Liver (tissue), 9 donors: ENCODE data around the gene KLF6. TPM values are rescaled to one million over a fixed set of nuclear protein-coding genes. Genes with fewer than 3 reads are reported as not detected.

ENCODE experiments used
- DNase-seq: peaks from one replicate; pipeline ENCODE4 v3.0.0-alpha.2; 2017; ENCODE audit warnings: low spot score
- H3K27ac ChIP-seq, 2 donors: one replicate each; pipeline ENCODE4 v1.7.0; 2013; ENCODE audit warnings: inconsistent platforms in 2 of 2, low read length in 2 of 2, control low read depth in 1 of 2, low read depth in 1 of 2, mild to moderate bottlenecking in 1 of 2
- H3K27me3 ChIP-seq, 4 donors: one replicate each; pipeline versions ENCODE4 v1.6.1 to v1.7.0; 2013; ENCODE audit warnings: low read length in 3 of 4, inconsistent platforms in 1 of 4, mild to moderate bottlenecking in 1 of 4, moderate library complexity in 1 of 4; ENCODE audit not compliant: control insufficient read depth in 4 of 4, insufficient read depth in 4 of 4
- H3K36me3 ChIP-seq, 4 donors: one replicate each; pipeline versions ENCODE4 v1.6.1 to v1.7.0; 2013; ENCODE audit warnings: low read length in 3 of 4, mild to moderate bottlenecking in 3 of 4, low read depth in 1 of 4, moderate library complexity in 1 of 4; ENCODE audit not compliant: control insufficient read depth in 4 of 4, insufficient read depth in 3 of 4
- H3K4me1 ChIP-seq, 4 donors: one replicate each; pipeline versions ENCODE4 v1.6.1 to v1.7.0; 2013; ENCODE audit warnings: low read length in 3 of 4, mild to moderate bottlenecking in 3 of 4, moderate library complexity in 1 of 4; ENCODE audit not compliant: control insufficient read depth in 4 of 4, insufficient read depth in 4 of 4
- H3K4me3 ChIP-seq, 3 donors: one replicate each; pipeline versions ENCODE4 v1.6.1 to v1.7.0; 2013; ENCODE audit warnings: low read length in 3 of 3, control low read depth in 1 of 3, low read depth in 1 of 3, mild to moderate bottlenecking in 1 of 3
- H3K9ac ChIP-seq, 2 donors: one replicate each; pipeline ENCODE4 v1.7.0; 2013; ENCODE audit warnings: low read length in 2 of 2, mild to moderate bottlenecking in 2 of 2, moderate library complexity in 2 of 2, control low read depth in 1 of 2, low read depth in 1 of 2
- H3K9me3 ChIP-seq, 4 donors: one replicate each; pipeline versions ENCODE4 v1.6.1 to v1.7.0; 2013; ENCODE audit warnings: low read length in 3 of 4; ENCODE audit not compliant: control insufficient read depth in 4 of 4
- EGR1 ChIP-seq, 2 donors: IDR thresholded peaks; 2 replicates each; pipeline ENCODE4 v1.6.1; 2016 to 2018; ENCODE audit warnings: antibody characterized with exemption in 2 of 2, low read depth in 2 of 2
- FOXA1 ChIP-seq: IDR thresholded peaks from 2 replicates; pipeline ENCODE4 v1.6.1; 2016; ENCODE audit warnings: antibody characterized with exemption
- FOXA2 ChIP-seq: IDR thresholded peaks from 2 replicates; pipeline ENCODE4 v1.6.1; 2016; ENCODE audit warnings: antibody characterized with exemption
- GABPA ChIP-seq, 2 donors: IDR thresholded peaks in 1 of 2; conservative IDR thresholded peaks in 1 of 2; 2 replicates each; pipeline ENCODE4 v1.6.1; 2016; ENCODE audit warnings: antibody characterized with exemption in 2 of 2, mild to moderate bottlenecking in 1 of 2, moderate library complexity in 1 of 2
- HNF4A ChIP-seq, 2 donors: conservative IDR thresholded peaks; 2 replicates each; pipeline ENCODE4 v1.6.1; 2016; ENCODE audit warnings: antibody characterized with exemption in 2 of 2, mild to moderate bottlenecking in 2 of 2
- HNF4G ChIP-seq: IDR thresholded peaks from 2 replicates; pipeline ENCODE4 v1.6.1; 2016; ENCODE audit warnings: antibody characterized with exemption
- JUND ChIP-seq, 2 donors: IDR thresholded peaks; 2 replicates each; pipeline ENCODE4 v1.6.1; 2016; ENCODE audit warnings: antibody characterized with exemption in 2 of 2
- MAX ChIP-seq: IDR thresholded peaks from 2 replicates; pipeline ENCODE4 v1.6.1; 2016; ENCODE audit warnings: antibody characterized with exemption
- NR2F2 ChIP-seq: IDR thresholded peaks from 2 replicates; pipeline ENCODE4 v1.6.1; 2016; ENCODE audit warnings: antibody characterized with exemption
- RXRA ChIP-seq, 2 donors: IDR thresholded peaks; 2 replicates each; pipeline ENCODE4 v1.6.1; 2017 to 2018; ENCODE audit warnings: antibody characterized with exemption in 2 of 2, mild to moderate bottlenecking in 1 of 2
- SP1 ChIP-seq: IDR thresholded peaks from 2 replicates; pipeline ENCODE4 v1.6.1; 2018; ENCODE audit warnings: antibody characterized with exemption, mild to moderate bottlenecking
- TAF1 ChIP-seq: conservative IDR thresholded peaks from 2 replicates; pipeline ENCODE4 v1.6.1; 2016; ENCODE audit warnings: antibody characterized with exemption, mild to moderate bottlenecking
- YY1 ChIP-seq: IDR thresholded peaks from 2 replicates; pipeline ENCODE4 v1.6.1; 2016; ENCODE audit warnings: antibody characterized with exemption, mild to moderate bottlenecking
- WGBS: extraction: QIAGEN DNeasy Blood & Tissue Kit; methylation state at CpG from one replicate; pipeline ENCODE4 v1.1.7; 2013; 5-methylcytosine and 5-hydroxymethylcytosine counted together
- polyA plus RNA-seq, 2 donors: library from polyadenylated mRNA; stranded (reverse) in 1 of 2; unstranded in 1 of 2; fragments of 200-250 nt in 1 of 2; fragments of >200 nt in 1 of 2; fragmentation: Nextera tagmentation in 1 of 2; extraction: Ambion mirVana in 1 of 2; gene quantifications; one replicate each; pipeline versions ENCODE4 v1.2.1 to v1.2.3, GENCODE V29; 2013 to 2015
- total RNA-seq, 2 donors: library from RNA; depleted of rRNA; stranded (reverse); fragments of >200 nt; gene quantifications; one replicate each; pipeline ENCODE4 v1.2.3, GENCODE V29; 2014
- TF ChIP-seq, protein P1 (sequence below): IDR thresholded peaks from 2 replicates; pipeline ENCODE4 v1.6.1; 2016; ENCODE audit warnings: antibody characterized with exemption
- TF ChIP-seq, protein P2 (sequence below): IDR thresholded peaks from 2 replicates; pipeline ENCODE4 v1.6.1; 2016; ENCODE audit warnings: antibody characterized with exemption, mild to moderate bottlenecking
- donor health status: healthy.
- donor health status: healthy.
- donor health status: healthy.
- donor health status: healthy.
- donor health status: healthy.

The KLF6 gene
- total and polyA plus RNA-seq, 4 donors, result 11.0 to 124 (median 22.2) TPM

DNA sequence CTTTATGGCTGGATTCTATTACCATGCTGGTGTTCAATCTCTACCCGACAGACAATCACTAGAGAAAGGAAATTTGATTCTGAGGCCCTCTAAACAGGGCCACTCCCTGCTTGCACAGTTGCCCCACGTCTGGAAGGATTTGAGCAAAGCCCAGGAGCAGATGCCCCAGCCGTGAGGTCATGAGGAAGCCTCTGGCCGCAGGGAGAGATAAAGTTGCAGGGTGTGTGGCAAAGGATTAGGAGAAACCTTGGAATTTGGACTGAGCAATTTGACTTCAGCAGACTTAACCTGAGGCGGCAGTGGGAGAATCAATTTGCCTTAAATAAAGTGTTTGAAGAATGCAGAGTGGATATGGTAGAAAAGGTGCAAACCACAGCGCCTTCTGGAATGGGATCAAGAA is 40.2 kb upstream of the KLF6 start:
- no peaks in the 10 kb centered on the region for H3K27me3 ChIP-seq
- TF ChIP-seq FOXA1 (no peak), FOXA2 (no peak), HNF4A (conservative IDR thresholded peaks at IDR 0.05) (no peak), YY1 (no peak), MAX (no peak), HNF4G (no peak), EGR1 (IDR thresholded peaks at IDR 0.05; ENCODE audit: low read depth in 2 of 2) (no peak), TAF1 (no peak)
- TF ChIP-seq, protein P1, sequence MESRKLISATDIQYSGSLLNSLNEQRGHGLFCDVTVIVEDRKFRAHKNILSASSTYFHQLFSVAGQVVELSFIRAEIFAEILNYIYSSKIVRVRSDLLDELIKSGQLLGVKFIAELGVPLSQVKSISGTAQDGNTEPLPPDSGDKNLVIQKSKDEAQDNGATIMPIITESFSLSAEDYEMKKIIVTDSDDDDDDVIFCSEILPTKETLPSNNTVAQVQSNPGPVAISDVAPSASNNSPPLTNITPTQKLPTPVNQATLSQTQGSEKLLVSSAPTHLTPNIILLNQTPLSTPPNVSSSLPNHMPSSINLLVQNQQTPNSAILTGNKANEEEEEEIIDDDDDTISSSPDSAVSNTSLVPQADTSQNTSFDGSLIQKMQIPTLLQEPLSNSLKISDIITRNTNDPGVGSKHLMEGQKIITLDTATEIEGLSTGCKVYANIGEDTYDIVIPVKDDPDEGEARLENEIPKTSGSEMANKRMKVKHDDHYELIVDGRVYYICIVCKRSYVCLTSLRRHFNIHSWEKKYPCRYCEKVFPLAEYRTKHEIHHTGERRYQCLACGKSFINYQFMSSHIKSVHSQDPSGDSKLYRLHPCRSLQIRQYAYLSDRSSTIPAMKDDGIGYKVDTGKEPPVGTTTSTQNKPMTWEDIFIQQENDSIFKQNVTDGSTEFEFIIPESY, result no peak
- TF ChIP-seq, protein P2, sequence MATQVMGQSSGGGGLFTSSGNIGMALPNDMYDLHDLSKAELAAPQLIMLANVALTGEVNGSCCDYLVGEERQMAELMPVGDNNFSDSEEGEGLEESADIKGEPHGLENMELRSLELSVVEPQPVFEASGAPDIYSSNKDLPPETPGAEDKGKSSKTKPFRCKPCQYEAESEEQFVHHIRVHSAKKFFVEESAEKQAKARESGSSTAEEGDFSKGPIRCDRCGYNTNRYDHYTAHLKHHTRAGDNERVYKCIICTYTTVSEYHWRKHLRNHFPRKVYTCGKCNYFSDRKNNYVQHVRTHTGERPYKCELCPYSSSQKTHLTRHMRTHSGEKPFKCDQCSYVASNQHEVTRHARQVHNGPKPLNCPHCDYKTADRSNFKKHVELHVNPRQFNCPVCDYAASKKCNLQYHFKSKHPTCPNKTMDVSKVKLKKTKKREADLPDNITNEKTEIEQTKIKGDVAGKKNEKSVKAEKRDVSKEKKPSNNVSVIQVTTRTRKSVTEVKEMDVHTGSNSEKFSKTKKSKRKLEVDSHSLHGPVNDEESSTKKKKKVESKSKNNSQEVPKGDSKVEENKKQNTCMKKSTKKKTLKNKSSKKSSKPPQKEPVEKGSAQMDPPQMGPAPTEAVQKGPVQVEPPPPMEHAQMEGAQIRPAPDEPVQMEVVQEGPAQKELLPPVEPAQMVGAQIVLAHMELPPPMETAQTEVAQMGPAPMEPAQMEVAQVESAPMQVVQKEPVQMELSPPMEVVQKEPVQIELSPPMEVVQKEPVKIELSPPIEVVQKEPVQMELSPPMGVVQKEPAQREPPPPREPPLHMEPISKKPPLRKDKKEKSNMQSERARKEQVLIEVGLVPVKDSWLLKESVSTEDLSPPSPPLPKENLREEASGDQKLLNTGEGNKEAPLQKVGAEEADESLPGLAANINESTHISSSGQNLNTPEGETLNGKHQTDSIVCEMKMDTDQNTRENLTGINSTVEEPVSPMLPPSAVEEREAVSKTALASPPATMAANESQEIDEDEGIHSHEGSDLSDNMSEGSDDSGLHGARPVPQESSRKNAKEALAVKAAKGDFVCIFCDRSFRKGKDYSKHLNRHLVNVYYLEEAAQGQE, result no peak
- WGBS, result 72% methylated on average over 6 of the region's 6 CpGs
- H3K27ac ChIP-seq, result no peak overlapping the region
- H3K4me3 ChIP-seq, result no peak overlapping the region
- no peak for DNase-seq
- no peak overlapping the region for H3K9ac ChIP-seq
- no peaks in the 10 kb centered on the region for H3K36me3 ChIP-seq
- H3K4me1 ChIP-seq, result peaks cover 0 to 6% (median 0%) of the 10 kb centered on the region in 4 donors
- no peaks in the 10 kb centered on the region for H3K9me3 ChIP-seq

- H3K4me1 ChIP-seq, result no peaks in the 10 kb centered on the region
- WGBS, result 95% methylated on average over 10 of the region's 10 CpGs
These were observed 37.7 kb upstream of the KLF6 start for GRCh38 chr10:3822541-3823330.

DNA sequence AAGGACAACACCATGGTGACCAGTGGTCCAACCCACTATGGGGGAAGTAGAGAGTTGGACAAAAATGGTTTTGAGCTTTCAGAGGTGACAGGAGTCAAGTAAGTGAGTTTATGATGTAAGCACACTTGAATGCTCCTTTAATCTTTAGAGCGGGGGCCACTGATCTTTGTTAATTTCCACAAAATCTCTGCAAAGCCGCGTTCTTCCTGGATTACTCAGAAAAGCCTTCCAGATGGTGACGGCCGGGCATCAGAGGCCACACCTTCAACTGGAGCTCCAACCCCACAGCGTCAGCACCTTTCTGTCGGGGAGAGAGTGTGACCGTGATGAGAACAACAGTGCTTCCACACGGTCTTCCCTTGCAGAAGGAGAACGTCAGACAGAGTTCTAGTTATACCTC is 35.2 kb upstream of the KLF6 start:
- Histone ChIP-seq H3K9me3 (no peaks in the 10 kb centered on the region), H3K36me3 (no peaks in the 10 kb centered on the region), H3K4me3 (no peak overlapping the region), H3K9ac (no peak overlapping the region), H3K4me1 (no peaks in the 10 kb centered on the region), H3K27me3 (no peaks in the 10 kb centered on the region), H3K27ac (no peak overlapping the region)
- no peak for DNase-seq
- 94% methylated on average over 10 of the region's 10 CpGs for WGBS
- no peak for TF ChIP-seq JUND (IDR thresholded peaks at IDR 0.05)
- no peak for TF ChIP-seq HNF4A (conservative IDR thresholded peaks at IDR 0.05)
- TF ChIP-seq, protein P2, result no peak
- no peak for TF ChIP-seq MAX
- no peak for TF ChIP-seq GABPA (IDR thresholded peaks at IDR 0.05 in 1 of 2, conservative IDR thresholded peaks at IDR 0.05 in 1 of 2)
- TF ChIP-seq FOXA2, result no peak
- TF ChIP-seq SP1, result no peak
- TF ChIP-seq EGR1 (IDR thresholded peaks at IDR 0.05; ENCODE audit: low read depth in 2 of 2), result no peak
- TF ChIP-seq NR2F2, result no peak

More at GRCh38 chr10:3822541-3823330, 37.7 kb upstream of the KLF6 start:
- no peak overlapping the region for H3K4me3 ChIP-seq
- no peak for DNase-seq
- H3K27me3 ChIP-seq, result no peaks in the 10 kb centered on the region
- no peaks in the 10 kb centered on the region for H3K9me3 ChIP-seq
- no peak overlapping the region for H3K27ac ChIP-seq
- no peak overlapping the region for H3K9ac ChIP-seq
- TF ChIP-seq HNF4A (conservative IDR thresholded peaks at IDR 0.05) (no peak), HNF4G (no peak), EGR1 (IDR thresholded peaks at IDR 0.05; ENCODE audit: low read depth in 2 of 2) (no peak), RXRA (IDR thresholded peaks at IDR 0.05) (no peak), FOXA1 (no peak)
- H3K36me3 ChIP-seq, result no peaks in the 10 kb centered on the region
